RWPE1 (cell line): ENCODE measurements around the gene TACR2.

ENCODE experiments used
- CTCF ChIA-PET: fragments of 350-600 bp; sonication (Branson Sonifier 250); formaldehyde crosslinking; extraction: SDS; loops from one replicate; lab custom pipeline; 2021; lab: Yijun Ruan, JAX
- POLR2A ChIA-PET: fragments of 400-600 bp; formaldehyde crosslinking; extraction: SDS; loops from one replicate; lab custom pipeline; 2020; ENCODE audit warnings: antibody characterized with exemption; ENCODE audit not compliant: low non-redundant PET; lab: Yijun Ruan, JAX
- DNase-seq: peaks from one replicate; pipeline ENCODE4 v3.0.0; 2012; ENCODE audit warnings: low spot score
- H3K27ac ChIP-seq: fragments of 450-650 bp; 2 replicates; pipeline ENCODE4 v1.5.1; 2017
- CTCF ChIP-seq: fragments of 450-650 bp; conservative IDR thresholded peaks from 2 replicates; pipeline ENCODE4 v1.5.1; 2017; ENCODE audit warnings: low read depth, mild to moderate bottlenecking

TACR2 gene

GRCh38 chr10:69418052-69418752, 1.5 kb upstream of the TACR2 start:
- no peak for DNase-seq
- ChIA-PET CTCF (interaction anchor here (0.6 kb wide), 1 partner anchor 87 kb away, joined by 7 read pairs; no protein-coding TSS in a partner anchor), POLR2A (interaction anchor here (0.6 kb wide), 1 partner anchor 104 kb away, joined by 10 read pairs; no protein-coding TSS in a partner anchor)
- no peak overlapping the region for H3K27ac ChIP-seq
- no peak for TF ChIP-seq CTCF

GRCh38 chr10:69417542-69417941, 824 bp upstream of the TACR2 start:
- POLR2A ChIA-PET: interaction anchor here (0.6 kb wide), 1 partner anchor 105 kb away, joined by 10 read pairs; no protein-coding TSS in a partner anchor
- no peak for DNase-seq
- CTCF ChIA-PET: no interaction called here
- TF ChIP-seq CTCF: no peak
- H3K27ac ChIP-seq: no peak overlapping the region

GRCh38 chr10:69415951-69416350, 767 bp downstream of the TACR2 start:
- CTCF ChIA-PET: no interaction called here

GRCh38 chr10:69415049-69415448, 1.7 kb downstream of the TACR2 start:
- TF ChIP-seq CTCF: no peak
- ChIA-PET CTCF (no interaction called here), POLR2A (no interaction called here)
- DNase-seq: no peak
- no peak overlapping the region for H3K27ac ChIP-seq

More at GRCh38 chr10:69415951-69416350, 767 bp downstream of the TACR2 start:
- POLR2A ChIA-PET: no interaction called here
- DNase-seq: no peak
- H3K27ac ChIP-seq: no peak overlapping the region
- TF ChIP-seq CTCF: no peak

- ChIA-PET CTCF (interaction anchor here (0.7 kb wide), 1 partner anchor 51 kb away, joined by 3 read pairs; no protein-coding TSS in a partner anchor), POLR2A (no interaction called here)
- no peak for DNase-seq
- TF ChIP-seq CTCF: no peak
- no peak overlapping the region for H3K27ac ChIP-seq
Measured at GRCh38 chr10:69414036-69415018, 2.4 kb downstream of the TACR2 start.

GRCh38 chr10:69413221-69413865, 3.4 kb downstream of the TACR2 start:
- no peak overlapping the region for H3K27ac ChIP-seq
- peak; percentile 48 for DNase-seq
- ChIA-PET POLR2A (no interaction called here), CTCF (interaction anchor here (0.6 to 0.7 kb wide), 2 partner anchors 176 to 265 kb away, joined by 3 to 4 read pairs; no protein-coding TSS in a partner anchor)
- peak; percentile 58 for TF ChIP-seq CTCF
